Measurements from ENCODE around the gene ABCA12. TPM values are rescaled to one million over a fixed set of nuclear protein-coding genes. Genes with fewer than 3 reads are reported as not detected.

Gene ABCA12
- total RNA-seq, 1 donor from 2014 or later, result 0.12 TPM

DNA sequence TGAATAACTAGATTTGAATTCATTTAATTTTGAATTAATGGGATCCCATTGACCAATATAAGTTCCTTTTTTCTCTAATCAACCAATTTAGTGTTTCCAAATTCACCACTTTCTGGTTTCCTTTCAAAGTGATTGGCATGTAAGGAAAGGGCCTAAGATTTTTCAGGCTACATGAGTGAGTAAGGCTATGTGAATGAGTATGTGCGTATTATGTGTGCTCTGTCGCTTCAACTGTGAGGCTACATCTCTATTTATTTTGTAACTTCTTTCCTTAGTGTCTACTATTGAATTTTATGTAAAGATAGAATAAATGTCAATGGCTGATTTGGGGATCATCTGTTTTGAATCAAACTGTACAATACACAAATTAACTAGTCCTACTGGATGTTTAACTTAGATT is 110.6 kb downstream of the ABCA12 start:
- Mint-ChIP-seq H3K36me3 (ENCODE audit: low read depth) (no peaks in the 10 kb centered on the region), H3K9me3 (peaks cover 2% of the 10 kb centered on the region), H3K27ac (ENCODE audit: unreplicated experiment) (no peak overlapping the region), H3K27me3 (ENCODE audit: low read depth) (no peaks in the 10 kb centered on the region), H3K4me3 (no peak overlapping the region), H3K4me1 (no peaks in the 10 kb centered on the region)
- DNase-seq (ENCODE audit: low read depth, low spot score), result no peak
- TF ChIP-seq, protein P1, sequence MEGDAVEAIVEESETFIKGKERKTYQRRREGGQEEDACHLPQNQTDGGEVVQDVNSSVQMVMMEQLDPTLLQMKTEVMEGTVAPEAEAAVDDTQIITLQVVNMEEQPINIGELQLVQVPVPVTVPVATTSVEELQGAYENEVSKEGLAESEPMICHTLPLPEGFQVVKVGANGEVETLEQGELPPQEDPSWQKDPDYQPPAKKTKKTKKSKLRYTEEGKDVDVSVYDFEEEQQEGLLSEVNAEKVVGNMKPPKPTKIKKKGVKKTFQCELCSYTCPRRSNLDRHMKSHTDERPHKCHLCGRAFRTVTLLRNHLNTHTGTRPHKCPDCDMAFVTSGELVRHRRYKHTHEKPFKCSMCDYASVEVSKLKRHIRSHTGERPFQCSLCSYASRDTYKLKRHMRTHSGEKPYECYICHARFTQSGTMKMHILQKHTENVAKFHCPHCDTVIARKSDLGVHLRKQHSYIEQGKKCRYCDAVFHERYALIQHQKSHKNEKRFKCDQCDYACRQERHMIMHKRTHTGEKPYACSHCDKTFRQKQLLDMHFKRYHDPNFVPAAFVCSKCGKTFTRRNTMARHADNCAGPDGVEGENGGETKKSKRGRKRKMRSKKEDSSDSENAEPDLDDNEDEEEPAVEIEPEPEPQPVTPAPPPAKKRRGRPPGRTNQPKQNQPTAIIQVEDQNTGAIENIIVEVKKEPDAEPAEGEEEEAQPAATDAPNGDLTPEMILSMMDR (conservative IDR thresholded peaks at IDR 0.05), result no peak

DNA sequence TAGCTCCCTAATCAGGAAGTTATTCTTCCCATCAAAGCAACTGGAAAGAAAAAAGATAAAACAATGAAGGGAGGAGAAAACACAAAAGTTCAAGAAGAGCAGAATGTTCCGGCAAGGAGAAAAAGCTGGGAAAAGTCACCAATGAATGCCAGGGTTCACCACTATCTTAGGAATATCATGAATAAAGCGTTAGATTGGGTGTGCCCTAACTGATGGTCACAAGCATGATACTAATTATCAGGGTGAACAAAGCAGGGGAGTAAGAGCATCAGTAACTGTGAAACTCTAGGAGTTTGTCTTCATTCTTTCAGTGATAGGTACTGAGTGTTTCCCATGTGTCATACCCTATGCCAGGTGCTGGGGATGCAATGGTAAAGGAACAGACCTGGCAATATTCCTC is 115.5 kb downstream of the ABCA12 start:
- TF ChIP-seq, protein P1 (conservative IDR thresholded peaks at IDR 0.05), result no peak
- Mint-ChIP-seq H3K9me3 (no peaks in the 10 kb centered on the region), H3K27me3 (ENCODE audit: low read depth) (no peaks in the 10 kb centered on the region), H3K36me3 (ENCODE audit: low read depth) (no peaks in the 10 kb centered on the region), H3K27ac (ENCODE audit: unreplicated experiment) (no peak overlapping the region), H3K4me3 (no peak overlapping the region), H3K4me1 (no peaks in the 10 kb centered on the region)
- DNase-seq (ENCODE audit: low read depth, low spot score), result no peak

DNA sequence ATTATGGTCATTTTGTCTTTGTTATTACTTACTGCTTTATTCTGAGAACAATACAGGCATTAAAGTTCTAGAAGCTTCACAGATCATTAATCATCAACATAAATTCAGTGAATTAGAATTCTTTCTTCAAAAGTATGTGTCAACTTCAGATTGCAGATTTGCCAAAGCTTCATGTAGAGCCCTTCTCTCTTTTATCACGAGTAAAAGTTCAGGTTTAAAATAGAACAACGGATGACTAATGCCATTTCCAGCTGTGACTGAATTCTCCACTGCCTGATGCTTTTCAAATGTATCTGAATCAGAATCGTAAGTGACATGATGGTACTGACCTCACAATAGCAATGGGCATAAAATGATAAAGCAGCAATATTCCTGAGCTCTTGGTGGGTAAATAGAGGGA is 116.0 kb downstream of the ABCA12 start:
- Mint-ChIP-seq H3K36me3 (ENCODE audit: low read depth) (no peaks in the 10 kb centered on the region), H3K27ac (ENCODE audit: unreplicated experiment) (no peak overlapping the region), H3K4me1 (no peaks in the 10 kb centered on the region), H3K9me3 (no peaks in the 10 kb centered on the region), H3K4me3 (no peak overlapping the region), H3K27me3 (ENCODE audit: low read depth) (no peaks in the 10 kb centered on the region)
- DNase-seq (ENCODE audit: low read depth, low spot score), result no peak
- TF ChIP-seq, protein P1 (conservative IDR thresholded peaks at IDR 0.05), result no peak

DNA sequence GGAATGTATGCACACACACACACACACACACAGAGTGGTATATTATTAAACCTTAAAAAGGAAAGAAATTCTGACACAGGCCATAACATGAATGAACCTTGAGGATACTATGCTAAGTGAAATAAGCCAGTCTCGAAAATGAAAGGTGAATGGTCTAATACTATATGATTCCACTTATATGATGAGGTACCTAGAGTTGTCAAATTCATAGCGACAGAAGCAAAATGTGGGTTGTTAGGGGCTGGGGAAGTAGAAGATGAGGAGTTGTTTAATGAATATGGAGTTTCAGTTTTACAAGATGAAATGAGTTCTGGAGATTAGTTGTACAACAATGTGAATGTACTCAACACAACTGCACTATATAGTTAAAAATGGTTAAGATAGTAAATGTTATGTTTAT is 118.1 kb downstream of the ABCA12 start:
- peaks cover 2% of the 10 kb centered on the region for H3K36me3 Mint-ChIP-seq (ENCODE audit: low read depth)
- TF ChIP-seq, protein P1 (conservative IDR thresholded peaks at IDR 0.05), result no peak
- H3K27me3 Mint-ChIP-seq (ENCODE audit: low read depth), result no peaks in the 10 kb centered on the region
- no peak for DNase-seq (ENCODE audit: low read depth, low spot score)
- peaks cover 4% of the 10 kb centered on the region for H3K9me3 Mint-ChIP-seq
- H3K27ac Mint-ChIP-seq (ENCODE audit: unreplicated experiment), result no peak overlapping the region
- H3K4me3 Mint-ChIP-seq, result no peak overlapping the region
- H3K4me1 Mint-ChIP-seq, result no peaks in the 10 kb centered on the region

DNA sequence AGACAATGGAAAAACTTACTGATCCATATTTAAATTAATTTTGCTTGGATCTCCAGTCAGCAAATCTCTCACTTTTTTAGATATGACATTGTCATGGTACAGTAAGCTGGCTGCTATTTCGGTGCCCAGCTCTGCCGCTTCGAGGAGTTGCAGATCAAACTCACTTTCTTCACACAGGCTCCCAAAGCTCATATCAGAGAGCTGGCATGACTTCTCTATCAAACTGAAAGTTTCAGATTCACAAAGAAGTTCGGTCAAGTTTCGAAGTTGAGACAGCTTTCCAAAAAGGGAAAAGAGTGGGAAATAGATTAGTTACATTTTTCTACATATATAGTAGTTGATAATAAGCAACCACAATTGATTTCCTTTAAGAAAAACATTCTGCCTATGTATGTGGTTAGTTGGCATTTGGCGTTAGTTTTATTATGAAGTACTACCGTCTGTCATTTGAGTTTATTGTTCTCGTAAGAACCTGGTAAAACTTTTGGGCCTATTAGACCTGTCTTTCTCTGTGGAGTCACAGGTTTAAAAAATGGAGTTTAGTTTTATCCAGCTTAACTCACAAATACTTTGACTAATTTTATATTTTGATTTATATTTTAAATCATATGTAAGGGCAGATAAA is 118.8 kb downstream of the ABCA12 start:
- no peak overlapping the region for H3K4me3 Mint-ChIP-seq
- no peaks in the 10 kb centered on the region for H3K27me3 Mint-ChIP-seq (ENCODE audit: low read depth)
- TF ChIP-seq, protein P1 (conservative IDR thresholded peaks at IDR 0.05), result no peak
- H3K9me3 Mint-ChIP-seq, result peaks cover 4% of the 10 kb centered on the region
- DNase-seq (ENCODE audit: low read depth, low spot score), result no peak
- H3K36me3 Mint-ChIP-seq (ENCODE audit: low read depth), result peaks cover 2% of the 10 kb centered on the region
- no peaks in the 10 kb centered on the region for H3K4me1 Mint-ChIP-seq
- H3K27ac Mint-ChIP-seq (ENCODE audit: unreplicated experiment), result no peak overlapping the region
